HepG2 (cell line): Measurements from ENCODE around the gene NOX3. TPM values are rescaled to one million over a fixed set of nuclear protein-coding genes. Genes with fewer than 3 reads are reported as not detected.

Experiments used
- BCLAF1 ChIP-seq: fragments of 450-650 bp; IDR thresholded peaks from 2 replicates; pipeline ENCODE4 v1.6.1; 2017; ENCODE audit warnings: mild to moderate bottlenecking
- CBX5 ChIP-seq: sonication (generic); formaldehyde crosslinking; IDR thresholded peaks from 2 replicates; pipeline ENCODE4 v1.4.0; 2020; ENCODE audit warnings: missing genetic modification reagents, borderline replicate concordance
- CENPBD1 ChIP-seq: sonication (generic); formaldehyde crosslinking; IDR thresholded peaks from 2 replicates; pipeline ENCODE4 v1.8.0; 2022; ENCODE audit warnings: missing genetic modification reagents, low read depth, mild to moderate bottlenecking, borderline replicate concordance
- FOXK1 ChIP-seq: sonication (generic); formaldehyde crosslinking; IDR thresholded peaks from 2 replicates; pipeline ENCODE4 v1.4.0; 2020; ENCODE audit warnings: low read depth, missing genetic modification reagents, borderline replicate concordance
- GZF1 ChIP-seq: sonication (generic); formaldehyde crosslinking; IDR thresholded peaks from 2 replicates; pipeline ENCODE4 v1.5.1; 2020; ENCODE audit warnings: mild to moderate bottlenecking, missing genetic modification reagents
- IRX3 ChIP-seq: sonication (generic); formaldehyde crosslinking; IDR thresholded peaks from 2 replicates; pipeline ENCODE4 v1.8.1; 2023; ENCODE audit warnings: mild to moderate bottlenecking, low read depth, missing genetic modification reagents, borderline replicate concordance
- LBX2 ChIP-seq: sonication (generic); formaldehyde crosslinking; IDR thresholded peaks from 2 replicates; pipeline ENCODE4 v1.5.0; 2020; ENCODE audit warnings: missing genetic modification reagents, mild to moderate bottlenecking, borderline replicate concordance
- NR3C1 ChIP-seq: sonication (generic); formaldehyde crosslinking; IDR thresholded peaks from 2 replicates; pipeline ENCODE4 v1.4.0; 2020; ENCODE audit warnings: missing genetic modification reagents
- REPIN1 ChIP-seq: sonication (generic); formaldehyde crosslinking; IDR thresholded peaks from 2 replicates; pipeline ENCODE4 v1.8.0; 2022; ENCODE audit warnings: missing genetic modification reagents, low read depth, mild to moderate bottlenecking, borderline replicate concordance
- SALL1 ChIP-seq: sonication (generic); formaldehyde crosslinking; IDR thresholded peaks from 2 replicates; pipeline ENCODE4 v1.8.0; 2022; ENCODE audit warnings: mild to moderate bottlenecking, missing genetic modification reagents
- SATB2 ChIP-seq: sonication (generic); formaldehyde crosslinking; IDR thresholded peaks from 2 replicates; pipeline ENCODE4 v1.5.0; 2020; ENCODE audit warnings: missing genetic modification reagents
- SNRNP70 ChIP-seq: fragments of 200-400 bp; formaldehyde crosslinking; IDR thresholded peaks from 2 replicates; pipeline ENCODE4 v1.6.1; 2017; ENCODE audit warnings: mild to moderate bottlenecking, low read depth, low read length, moderate library complexity
- STAT6 ChIP-seq: sonication (generic); formaldehyde crosslinking; IDR thresholded peaks from 2 replicates; pipeline ENCODE4 v1.4.0; 2020; ENCODE audit warnings: missing genetic modification reagents, mild to moderate bottlenecking, borderline replicate concordance
- TAF15 ChIP-seq: fragments of 200-400 bp; formaldehyde crosslinking; IDR thresholded peaks from one replicate; pipeline ENCODE4 v1.6.1; 2018; ENCODE audit warnings: mild to moderate bottlenecking, low read depth, low read length; ENCODE audit not compliant: poor library complexity, severe bottlenecking
- XBP1 ChIP-seq: sonication (generic); formaldehyde crosslinking; IDR thresholded peaks from 2 replicates; pipeline ENCODE4 v1.5.0; 2020; ENCODE audit warnings: missing genetic modification reagents
- ZBTB42 ChIP-seq: sonication (generic); formaldehyde crosslinking; IDR thresholded peaks from 2 replicates; pipeline ENCODE4 v1.5.0; 2020; ENCODE audit warnings: mild to moderate bottlenecking, missing genetic modification reagents
- ZFP36 ChIP-seq: fragments of 150-350 bp; IDR thresholded peaks from 2 replicates; pipeline ENCODE4 v1.6.1; 2018; ENCODE audit warnings: borderline replicate concordance, low read length, low read depth; ENCODE audit not compliant: partially characterized antibody
- ZMYM4 ChIP-seq: sonication (generic); formaldehyde crosslinking; IDR thresholded peaks from 2 replicates; pipeline ENCODE4 v1.8.1; 2023; ENCODE audit warnings: mild to moderate bottlenecking, missing genetic modification reagents
- ZNF234 ChIP-seq: sonication (generic); formaldehyde crosslinking; conservative IDR thresholded peaks from 2 replicates; pipeline ENCODE4 v1.5.1; 2020; ENCODE audit warnings: mild to moderate bottlenecking, missing genetic modification reagents
- ZNF496 ChIP-seq: sonication (generic); formaldehyde crosslinking; IDR thresholded peaks from 2 replicates; pipeline ENCODE4 v1.8.1; 2023; ENCODE audit warnings: mild to moderate bottlenecking, moderate library complexity, missing genetic modification reagents; ENCODE audit not compliant: insufficient replicate concordance
- ZNF564 ChIP-seq: sonication (generic); formaldehyde crosslinking; IDR thresholded peaks from 2 replicates; pipeline ENCODE4 v1.8.1; 2023; ENCODE audit warnings: mild to moderate bottlenecking, missing genetic modification reagents
- ZNF607 ChIP-seq: sonication (generic); formaldehyde crosslinking; IDR thresholded peaks from 2 replicates; pipeline ENCODE4 v1.5.1; 2020; ENCODE audit warnings: missing genetic modification reagents, mild to moderate bottlenecking, borderline replicate concordance
- ZNF775 ChIP-seq: sonication (generic); formaldehyde crosslinking; IDR thresholded peaks from 2 replicates; pipeline ENCODE4 v1.4.0; 2020; ENCODE audit warnings: missing genetic modification reagents, mild to moderate bottlenecking, moderate library complexity, borderline replicate concordance
- ZNF879 ChIP-seq: sonication (generic); formaldehyde crosslinking; IDR thresholded peaks from 2 replicates; pipeline ENCODE4 v1.8.1; 2023; ENCODE audit warnings: missing genetic modification reagents
- polyA plus RNA-seq, 8 experiments: library from polyadenylated mRNA; depleted of rRNA in 3 of 8; stranded (reverse) in 7 of 8; unstranded in 1 of 8; fragments of >200 nt; fragmentation: Illumina TruSeq in 4 of 8; extraction: Trizol in 4 of 8; gene quantifications; 2 replicates each; pipeline versions ENCODE4 v1.2.1 to v1.2.3, GENCODE V29; 2011 to 2016; ENCODE audit warnings: low read depth in 4 of 8, missing spikeins in 1 of 8, mixed read lengths in 1 of 8; ENCODE audit not compliant: insufficient read depth in 1 of 8
- total RNA-seq, 5 experiments: library from RNA; depleted of rRNA; stranded (reverse); fragments of >200 nt; fragmentation: Illumina TruSeq; extraction: Trizol; gene quantifications; 2 replicates each; pipeline ENCODE4 v1.2.3, GENCODE V29; 2016; ENCODE audit warnings: low read depth in 1 of 5

NOX3 gene
- total and polyA plus RNA-seq, 2 of the 13 experiments (the other 11 are each of a cell fraction or from before 2014, with no cell fraction given) = 0.09 to 0.18 TPM

- TF ChIP-seq NR3C1 (CRISPR knock-in tag) = no peak
- TF ChIP-seq IRX3 = no peak
- no peak for TF ChIP-seq SATB2 (CRISPR knock-in tag)
- no peak; the same call in 1 of the 2 replicates for TF ChIP-seq SALL1 (CRISPR knock-in tag)
- no peak for TF ChIP-seq CENPBD1 (CRISPR knock-in tag)
- no peak for TF ChIP-seq ZNF607 (CRISPR knock-in tag)
- TF ChIP-seq BCLAF1 = no peak
- TF ChIP-seq ZNF879 = no peak
- no peak for TF ChIP-seq CBX5 (CRISPR knock-in tag)
- no peak for TF ChIP-seq LBX2
- TF ChIP-seq ZNF234 = no peak
- TF ChIP-seq ZNF564 (CRISPR knock-in tag) = no peak
- TF ChIP-seq ZMYM4 (CRISPR knock-in tag) = peak; percentile 38; the same call in 1 of the 2 replicates
- no peak for TF ChIP-seq ZNF775 (CRISPR knock-in tag)
- no peak for TF ChIP-seq ZNF496 (CRISPR knock-in tag)
- TF ChIP-seq XBP1 (CRISPR knock-in tag) = no peak
- no peak for TF ChIP-seq STAT6 (CRISPR knock-in tag)
- TF ChIP-seq SNRNP70 = no peak
- TF ChIP-seq TAF15 = no peak
- TF ChIP-seq ZFP36 = no peak
- TF ChIP-seq FOXK1 (CRISPR knock-in tag) = no peak
- TF ChIP-seq ZBTB42 (CRISPR knock-in tag) = no peak
- TF ChIP-seq GZF1 = no peak
- no peak for TF ChIP-seq REPIN1 (CRISPR knock-in tag)
Observed at GRCh38 chr6:155402656-155403304, 52.9 kb downstream of the NOX3 start (continued).
